Adipocyte (in vitro differentiated cells): ENCODE results near the gene KRTAP2-4.
"Not testable (repeated sequence)": the region's sequence is repeated elsewhere in the genome, so short reads cannot be mapped to it uniquely, and the experiment has no call there.

Experiments
- DNase-seq: peaks from one replicate; pipeline ENCODE4 v3.0.0-alpha.2; 2015; ENCODE audit warnings: low read depth
- H3K27me3 ChIP-seq: replicated peaks from 2 replicates; pipeline ENCODE4 v1.7.0; 2013; ENCODE audit warnings: mild to moderate bottlenecking, low read length, moderate library complexity; ENCODE audit not compliant: control insufficient read depth, insufficient read depth
- H3K36me3 ChIP-seq: 2 replicates; pipeline ENCODE4 v1.7.0; 2013; ENCODE audit warnings: low read length, mild to moderate bottlenecking, moderate library complexity; ENCODE audit not compliant: control insufficient read depth, insufficient read depth, severe bottlenecking
- H3K4me1 ChIP-seq: 2 replicates; pipeline ENCODE4 v1.7.0; 2013; ENCODE audit warnings: mild to moderate bottlenecking, low read length, moderate library complexity; ENCODE audit not compliant: control insufficient read depth, insufficient read depth
- H3K4me3 ChIP-seq: 2 replicates; pipeline ENCODE4 v1.7.0; 2013; ENCODE audit warnings: mild to moderate bottlenecking, low read length, moderate library complexity
- H3K9ac ChIP-seq: 2 replicates; pipeline ENCODE4 v1.7.0; 2013; ENCODE audit warnings: mild to moderate bottlenecking, low read length, moderate library complexity
- H3K9me3 ChIP-seq: 2 replicates; pipeline ENCODE4 v1.7.0; 2013; ENCODE audit warnings: mild to moderate bottlenecking, low read length, moderate library complexity; ENCODE audit not compliant: control insufficient read depth

Gene KRTAP2-4

DNA sequence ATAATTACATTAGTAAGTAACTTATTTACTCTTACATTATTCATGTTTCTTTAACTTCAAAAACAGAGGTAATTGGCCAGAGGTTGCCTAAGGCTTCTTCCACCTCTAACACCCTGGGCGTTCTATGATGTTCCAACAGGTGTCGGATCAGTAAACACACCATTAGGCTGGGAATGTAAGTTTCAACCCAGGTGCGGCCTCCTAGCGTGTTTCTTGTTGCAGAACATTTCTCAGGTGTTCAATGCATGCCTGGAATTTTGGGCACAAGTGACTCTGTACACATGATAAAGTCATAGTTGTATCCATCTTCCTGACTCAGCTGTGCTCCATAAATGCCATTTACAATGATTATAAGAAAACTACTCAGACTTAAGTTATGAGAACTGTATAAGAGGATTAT, 11.7 kb downstream of the KRTAP2-4 start:
- no peak overlapping the region for H3K4me3 ChIP-seq
- H3K27me3 ChIP-seq, result no peaks in the 10 kb centered on the region
- peaks cover 6% of the 10 kb centered on the region for H3K9me3 ChIP-seq

DNA sequence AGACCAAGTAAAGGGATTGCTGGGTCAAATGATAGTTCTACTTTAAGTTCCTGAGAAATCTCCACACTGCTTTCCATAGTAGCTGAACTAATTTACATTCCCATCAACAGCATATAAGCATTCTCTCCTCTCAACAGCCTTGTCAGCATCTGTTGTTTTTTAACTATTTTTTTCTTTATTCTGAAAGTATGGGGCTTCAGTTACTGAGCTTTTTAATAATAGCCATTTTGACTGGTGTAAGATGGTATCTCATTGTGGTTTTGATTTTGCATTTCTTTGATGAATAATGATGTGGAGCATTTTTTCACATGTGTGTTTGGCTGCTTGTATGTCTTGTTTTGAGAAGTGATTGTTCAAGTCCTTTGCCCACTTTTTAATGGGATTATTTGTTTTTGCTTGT, 13.1 kb downstream of the KRTAP2-4 start:
- Histone ChIP-seq H3K9ac (no peak overlapping the region), H3K4me1 (peaks cover 17% of the 10 kb centered on the region), H3K27me3 (no peaks in the 10 kb centered on the region), H3K9me3 (peaks cover 6% of the 10 kb centered on the region), H3K36me3 (no peaks in the 10 kb centered on the region), H3K4me3 (no peak overlapping the region)
- no peak for DNase-seq

More for the DNA sequence above, 11.7 kb downstream of the KRTAP2-4 start:
- no peak overlapping the region for H3K9ac ChIP-seq
- DNase-seq, result no peak
- peaks cover 13% of the 10 kb centered on the region for H3K4me1 ChIP-seq
- no peaks in the 10 kb centered on the region for H3K36me3 ChIP-seq

DNA sequence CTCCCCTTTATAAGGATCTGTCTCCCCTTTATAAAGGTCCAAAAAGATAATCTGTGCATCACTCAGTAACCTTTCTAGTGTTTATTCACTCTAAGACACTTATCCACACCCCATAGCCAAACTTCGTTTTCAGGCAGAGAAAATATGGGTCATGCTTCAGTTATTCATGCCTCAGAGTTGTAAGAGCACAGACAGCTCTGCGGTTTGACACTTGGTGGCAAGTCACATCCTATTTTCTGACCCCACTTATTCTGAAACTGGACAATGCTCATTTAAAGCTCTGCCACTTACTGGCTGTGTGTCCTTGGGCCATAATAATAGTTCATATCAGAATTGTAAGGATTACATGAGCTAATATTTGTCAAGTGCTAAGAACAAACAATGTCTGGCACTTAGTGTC, 16.6 kb downstream of the KRTAP2-4 start:
- Histone ChIP-seq H3K27me3 (no peaks in the 10 kb centered on the region), H3K9me3 (peaks cover 6% of the 10 kb centered on the region), H3K4me3 (no peak overlapping the region), H3K9ac (peak overlapping the region; percentile 2), H3K36me3 (no peaks in the 10 kb centered on the region), H3K4me1 (peaks cover 17% of the 10 kb centered on the region)
- peak; percentile 68 for DNase-seq

DNA sequence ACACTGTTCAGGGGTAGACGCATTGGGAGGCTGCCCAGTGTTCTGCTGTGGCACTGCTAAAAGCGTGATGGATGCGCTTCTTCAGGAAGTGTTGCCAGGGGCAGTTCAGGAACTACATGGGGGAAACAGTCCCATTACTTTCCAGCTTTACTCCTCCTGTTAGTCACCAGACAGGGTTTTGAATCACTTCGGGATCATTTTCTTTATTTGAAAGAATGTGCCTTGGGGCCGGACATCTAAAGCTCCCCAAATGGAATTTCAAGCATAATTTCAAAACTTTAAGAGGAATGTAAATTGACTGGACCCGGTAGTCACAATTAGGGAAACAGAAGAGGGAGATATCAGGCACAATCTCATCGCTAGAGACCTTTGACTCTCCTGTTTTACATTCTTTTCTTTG, 17.2 kb downstream of the KRTAP2-4 start:
- Histone ChIP-seq H3K27me3 (no peaks in the 10 kb centered on the region), H3K4me1 (peaks cover 17% of the 10 kb centered on the region), H3K36me3 (no peaks in the 10 kb centered on the region), H3K4me3 (no peak overlapping the region), H3K9ac (peak overlapping the region; percentile 2), H3K9me3 (peaks cover 4% of the 10 kb centered on the region)
- DNase-seq, result peak; percentile 77

- H3K36me3 ChIP-seq, H3K9ac ChIP-seq, H3K9me3 ChIP-seq, H3K27me3 ChIP-seq, DNase-seq, H3K4me3 ChIP-seq: not testable (repeated sequence)
- H3K4me1 ChIP-seq, result peaks cover 12% of the 10 kb centered on the region
Observed at GRCh38 chr17:41046735-41047465, 18.8 kb downstream of the KRTAP2-4 start, which contains the start of gene KRTAP2-1. TSS of gene KRTAP2-1 (minus strand) at chr17:41047316. CDS start at chr17:41047267, 49 bp downstream.

DNA sequence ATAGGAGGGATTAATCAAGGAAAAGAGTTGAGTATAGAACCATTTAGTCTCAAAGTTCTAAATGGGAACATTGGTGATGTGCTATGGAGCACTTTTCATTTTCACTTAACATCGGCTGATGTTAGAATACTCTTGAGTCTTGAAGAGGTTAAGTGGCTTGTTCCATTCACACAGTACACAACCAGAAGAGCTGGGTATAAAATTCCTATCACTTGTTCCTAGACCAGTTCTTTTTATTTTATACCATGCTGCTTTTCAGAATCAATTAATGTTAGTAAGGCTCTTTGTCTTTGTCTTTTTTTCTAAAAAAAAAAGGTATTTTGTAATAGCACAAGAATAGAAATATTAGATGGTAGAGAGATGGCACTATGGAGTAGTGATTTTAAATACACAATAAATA, 22.7 kb downstream of the KRTAP2-4 start:
- H3K4me3 ChIP-seq, result no peak overlapping the region
- peaks cover 2% of the 10 kb centered on the region for H3K9me3 ChIP-seq
- no peak overlapping the region for H3K9ac ChIP-seq
- H3K36me3 ChIP-seq, result no peaks in the 10 kb centered on the region
- DNase-seq, result no peak
- no peaks in the 10 kb centered on the region for H3K4me1 ChIP-seq
- H3K27me3 ChIP-seq, result no peaks in the 10 kb centered on the region

DNA sequence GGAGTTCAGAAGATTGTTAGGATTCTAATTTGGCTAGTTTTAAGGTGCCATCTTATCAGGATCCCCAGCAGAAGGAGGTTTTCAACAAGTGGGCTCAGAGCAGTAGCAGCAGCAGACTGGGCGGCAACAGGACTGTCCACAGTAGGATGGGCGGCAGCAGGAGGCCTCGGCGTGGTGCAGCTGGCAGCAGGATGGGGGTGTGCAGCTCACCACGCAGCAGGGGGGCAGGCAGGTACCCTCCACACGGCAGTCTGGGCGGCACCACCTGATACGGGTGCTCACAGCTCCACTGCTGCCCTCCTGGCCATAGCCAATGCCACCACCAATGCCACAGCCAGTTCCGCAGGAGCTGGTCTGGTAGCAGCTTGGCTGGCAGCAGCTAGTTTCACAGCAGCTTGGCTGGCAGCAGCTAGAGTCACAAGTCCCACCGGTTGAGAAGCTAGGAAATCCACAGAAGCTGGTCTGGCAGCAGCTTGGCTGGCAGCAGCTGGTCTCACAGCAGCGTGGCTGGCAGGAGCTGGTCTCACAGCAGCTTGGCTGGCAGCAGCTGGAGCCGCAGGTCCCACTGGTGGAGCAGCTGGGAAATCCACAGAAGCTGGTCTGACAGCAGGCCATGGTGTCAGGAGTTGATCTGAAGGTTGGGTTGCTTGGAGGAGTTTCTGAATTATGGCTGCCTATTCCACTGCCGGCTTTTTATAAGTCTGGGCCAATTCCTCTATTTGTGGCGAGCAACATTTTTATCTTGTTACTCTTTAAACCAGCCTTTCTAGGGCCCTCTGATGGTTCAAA, 24.7 kb downstream of the KRTAP2-4 start, which contains the start of gene KRTAP1-1:
Gene KRTAP1-1 (minus strand): TSS at position 668 of the 789 bp plus-strand sequence. CDS start 53 bp downstream, at position 615.
- not testable (repeated sequence) for H3K27me3 ChIP-seq, H3K36me3 ChIP-seq, DNase-seq, H3K9ac ChIP-seq, H3K9me3 ChIP-seq, H3K4me3 ChIP-seq, H3K4me1 ChIP-seq

- Histone ChIP-seq H3K4me3 (no peak overlapping the region), H3K4me1 (no peaks in the 10 kb centered on the region), H3K9me3 (peaks cover under 1% of the 10 kb centered on the region), H3K36me3 (no peaks in the 10 kb centered on the region), H3K27me3 (no peaks in the 10 kb centered on the region), H3K9ac (no peak overlapping the region)
- no peak for DNase-seq
Observed at GRCh38 chr17:41037853-41038350, 27.8 kb downstream of the KRTAP2-4 start.

DNA sequence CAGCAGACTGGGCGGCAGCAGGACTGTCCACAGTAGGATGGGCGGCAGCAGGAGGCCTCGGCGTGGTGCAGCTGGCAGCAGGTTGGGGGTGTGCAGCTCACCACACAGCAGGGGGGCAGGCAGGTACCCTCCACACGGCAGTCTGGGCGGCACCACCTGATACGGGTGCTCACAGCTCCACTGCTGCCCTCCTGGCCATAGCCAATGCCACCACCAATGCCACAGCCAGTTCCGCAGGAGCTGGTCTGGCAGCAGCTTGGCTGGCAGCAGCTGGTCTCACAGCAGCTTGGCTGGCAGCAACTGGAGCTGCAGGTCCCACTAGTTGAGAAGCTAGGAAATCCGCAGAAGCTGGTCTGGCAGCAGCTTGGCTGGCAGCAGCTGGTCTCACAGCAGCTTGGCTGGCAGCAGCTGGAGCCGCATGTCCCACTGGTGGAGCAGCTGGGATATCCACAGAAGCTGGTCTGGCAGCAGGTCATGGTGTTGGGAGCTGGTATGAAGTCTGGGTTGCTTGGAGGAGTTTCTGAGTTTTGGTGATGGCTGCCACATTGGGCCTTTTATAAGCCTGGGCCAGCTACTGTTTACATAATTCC, 31.2 kb downstream of the KRTAP2-4 start, which contains the start of gene KRTAP1-3:
Gene KRTAP1-3 (minus strand): TSS at position 529 of the 590 bp plus-strand sequence. CDS start 53 bp downstream, at position 476.
- not testable (repeated sequence) for H3K36me3 ChIP-seq, H3K9ac ChIP-seq, H3K4me1 ChIP-seq, H3K4me3 ChIP-seq, H3K9me3 ChIP-seq, DNase-seq, H3K27me3 ChIP-seq

DNA sequence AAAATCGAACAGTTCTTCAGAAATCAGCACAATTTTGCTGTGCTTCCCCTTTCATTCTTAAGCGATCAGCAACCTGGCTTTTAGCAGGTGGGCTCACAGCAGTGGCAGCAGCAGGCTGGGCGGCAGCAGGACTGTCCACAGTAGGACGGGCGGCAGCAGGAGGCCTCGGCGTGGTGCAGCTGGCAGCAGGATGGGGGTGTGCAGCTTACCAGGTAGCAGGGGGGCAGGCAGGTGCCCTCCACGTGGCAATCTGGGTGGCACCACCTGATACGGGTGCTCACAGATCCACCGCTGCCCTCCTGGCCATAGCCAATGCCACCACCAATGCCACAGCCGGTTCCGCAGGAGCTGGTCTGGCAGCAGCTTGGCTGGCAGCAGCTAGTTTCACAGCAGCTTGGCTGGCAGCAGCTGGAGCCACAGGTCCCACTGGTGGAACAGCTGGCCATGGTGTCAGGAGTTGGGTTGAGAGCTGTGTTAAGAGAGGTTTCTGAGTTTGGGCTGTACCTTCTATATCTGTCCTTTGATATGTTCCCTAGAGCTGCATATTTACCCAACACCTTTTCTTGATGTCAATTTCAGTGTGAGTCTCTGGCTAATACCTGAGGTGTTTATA, 35.9 kb downstream of the KRTAP2-4 start, which contains the start of gene KRTAP1-4:
Gene KRTAP1-4 (minus strand): TSS at position 563 of the 613 bp plus-strand sequence. CDS start 117 bp downstream, at position 446.
- no peaks in the 10 kb centered on the region for H3K27me3 ChIP-seq
- H3K4me1 ChIP-seq, result peaks cover 19% of the 10 kb centered on the region
- DNase-seq, result no peak
- H3K4me3 ChIP-seq, result no peak within 1 kb of the TSS
- H3K9ac ChIP-seq, result no peak within 1 kb of the TSS
- no peaks in the 10 kb centered on the region for H3K9me3 ChIP-seq
- no peaks in the 10 kb centered on the region for H3K36me3 ChIP-seq
